ENCODE measurements around the gene EGF.

- TF ChIP-seq CTCF (IDR thresholded peaks at IDR 0.05; ENCODE audit: low read depth, low read length) = no peak
- TF ChIP-seq POLR2A (IDR thresholded peaks at IDR 0.05; ENCODE audit: extremely low read depth, insufficient read length) = no peak
- no peak for TF ChIP-seq MYC (IDR thresholded peaks at IDR 0.05; ENCODE audit: low read depth, low read length)
- no peak for TF ChIP-seq MAX (IDR thresholded peaks at IDR 0.05; ENCODE audit: low read depth, low read length)
These were observed 77.9 kb downstream of the EGF start for GRCh38 chr4:109990261-109991257.
